SK-N-MC (cell line): ENCODE results near the gene PLEKHG4B.

Experiments
- EZH2 ChIP-seq: fragments of 200-600 bp; sonication (generic); IDR thresholded peaks from one replicate; pipeline ENCODE4 v1.6.1; 2017; ENCODE audit warnings: antibody characterized with exemption
- POLR2AphosphoS5 ChIP-seq: IDR thresholded peaks from 2 replicates; pipeline ENCODE4 v1.6.1; 2012; ENCODE audit warnings: mild to moderate bottlenecking, low read depth, low read length, borderline replicate concordance

GRCh38 chr5:70440-70839, 21.5 kb upstream of the PLEKHG4B start:
- TF ChIP-seq EZH2 (no peak), POLR2AphosphoS5 (no peak)
